Caco-2 (cell line): Measurements from ENCODE around the gene SNCB. TPM values are rescaled to one million over a fixed set of nuclear protein-coding genes. Genes with fewer than 3 reads are reported as not detected.

Experiments used
- BruUV-seq: library from RNA; stranded (reverse); fragments of 400-500 nt; replicated peaks from 2 replicates; lab custom pipeline; 2021; lab: Mats Ljungman, UMichigan
- CTCF ChIA-PET: fragments of 300-600 bp; sonication (Branson Sonifier 250); formaldehyde crosslinking; loops from one replicate; lab custom pipeline; 2022; ENCODE audit warnings: antibody characterized with exemption; lab: Charles Lee
- POLR2A ChIA-PET: fragments of 300-600 bp; sonication (Branson Sonifier 250); formaldehyde crosslinking; loops from one replicate; lab custom pipeline; 2022; ENCODE audit warnings: antibody characterized with exemption; lab: Charles Lee
- DNase-seq, 2 experiments: peaks; one replicate each; pipeline versions ENCODE4 v3.0.0 to v3.0.0-alpha.2; 2020 to 2022
- H3K27me3 ChIP-seq: replicated peaks from 2 replicates; pipeline ENCODE4 v1.6.0; 2011; ENCODE audit warnings: low read length; ENCODE audit not compliant: control insufficient read depth, insufficient read depth
- H3K36me3 ChIP-seq: 2 replicates; pipeline ENCODE4 v1.5.1; 2011; ENCODE audit warnings: low read length; ENCODE audit not compliant: control insufficient read depth, insufficient read depth
- H3K4me1 ChIP-seq: fragments of 250-450 bp; sonication (Bioruptor Pico); 2 replicates; pipeline ENCODE4 v1.5.1; 2020; ENCODE audit warnings: mild to moderate bottlenecking
- H3K4me3 ChIP-seq: 2 replicates; pipeline ENCODE4 v1.5.1; 2011; ENCODE audit warnings: low read depth, mild to moderate bottlenecking, control low read depth, low read length
- H3K9me3 ChIP-seq: fragments of 250-450 bp; sonication (Bioruptor Pico); 2 replicates; pipeline ENCODE4 v1.5.1; 2020; ENCODE audit warnings: mild to moderate bottlenecking, moderate library complexity
- H3K27ac Mint-ChIP-seq: one replicate; pipeline ENCODE4 v1.8.0; 2022; ENCODE audit warnings: mixed read lengths; ENCODE audit not compliant: unreplicated experiment
- H3K27me3 Mint-ChIP-seq: one replicate; pipeline ENCODE4 v1.8.0; 2022; ENCODE audit warnings: mixed read lengths; ENCODE audit not compliant: insufficient read depth, unreplicated experiment
- H3K36me3 Mint-ChIP-seq: one replicate; pipeline ENCODE4 v1.8.0; 2022; ENCODE audit warnings: mild to moderate bottlenecking, mixed read lengths; ENCODE audit not compliant: insufficient read depth, unreplicated experiment
- H3K4me1 Mint-ChIP-seq: one replicate; pipeline ENCODE4 v1.8.0; 2022; ENCODE audit warnings: low read depth, mixed read lengths; ENCODE audit not compliant: unreplicated experiment
- H3K4me3 Mint-ChIP-seq: one replicate; pipeline ENCODE4 v1.8.0; 2022; ENCODE audit warnings: mild to moderate bottlenecking, moderate library complexity, mixed read lengths; ENCODE audit not compliant: unreplicated experiment
- H3K9me3 Mint-ChIP-seq: one replicate; pipeline ENCODE4 v1.8.0; 2022; ENCODE audit warnings: mixed read lengths; ENCODE audit not compliant: unreplicated experiment
- CTCF ChIP-seq, 2 experiments: fragments of 200-600 bp in 1 of 2; IDR thresholded peaks; 1 replicate in 1 of 2; 2 replicates in 1 of 2; pipeline versions ENCODE4 v1.5.1 to v1.8.0; 2011 to 2022; ENCODE audit warnings: antibody characterized with exemption in 1 of 2, control low read depth in 1 of 2, inconsistent platforms in 1 of 2, low read depth in 1 of 2, low read length in 1 of 2, mild to moderate bottlenecking in 1 of 2, moderate library complexity in 1 of 2; ENCODE audit not compliant: insufficient read depth in 1 of 2, severe bottlenecking in 1 of 2, unreplicated experiment in 1 of 2
- intact Hi-C: fragments of 100-400 bp; cut with micrococcal nuclease; formaldehyde crosslinking; loops from one replicate; pipeline ENCODE4 v1.10.0; 2022; ENCODE audit not compliant: unreplicated experiment
- total RNA-seq: library from RNA; stranded (reverse); gene quantifications from 2 replicates; pipeline ENCODE4 v1.2.3, GENCODE V29; 2022

Gene SNCB
- total RNA-seq, 1 experiment from 2014 or later = not detected

GRCh38 chr5:176616511-176616910 lies 13.8 kb downstream of the SNCB start:
- no peak for DNase-seq
- Mint-ChIP-seq H3K27me3 (peaks cover 34% of the 10 kb centered on the region), H3K27ac (no peak overlapping the region), H3K9me3 (no peaks in the 10 kb centered on the region), H3K4me1 (no peaks in the 10 kb centered on the region), H3K36me3 (no peaks in the 10 kb centered on the region), H3K4me3 (no peak overlapping the region)
- ChIA-PET POLR2A (no interaction called here), CTCF (interaction anchor here (0.6 to 0.7 kb wide), 2 partner anchors 43 to 889 kb away, joined by 5 to 6 read pairs; no protein-coding TSS in a partner anchor)
- Histone ChIP-seq H3K9me3 (no peaks in the 10 kb centered on the region), H3K36me3 (no peaks in the 10 kb centered on the region), H3K4me1 (peaks cover 6% of the 10 kb centered on the region; the same call in 1 of the 2 replicates), H3K27me3 (peaks cover 6% of the 10 kb centered on the region), H3K4me3 (no peak overlapping the region)
- BruUV-seq = no TSS peak
- intact Hi-C loops = no loop called here
- no peak for TF ChIP-seq CTCF (IDR thresholded peaks at IDR 0.05; ENCODE audit: insufficient read depth in 1 of 2, low read depth in 1 of 2, low read length in 1 of 2, severe bottlenecking in 1 of 2, unreplicated experiment in 1 of 2)

- no peak overlapping the region for H3K4me3 Mint-ChIP-seq
- H3K27ac Mint-ChIP-seq = no peak overlapping the region
- H3K4me3 ChIP-seq = no peak overlapping the region
- TF ChIP-seq CTCF (IDR thresholded peaks at IDR 0.05; ENCODE audit: insufficient read depth in 1 of 2, low read depth in 1 of 2, low read length in 1 of 2, severe bottlenecking in 1 of 2, unreplicated experiment in 1 of 2) = no peak
- ChIA-PET POLR2A (no interaction called here), CTCF (no interaction called here)
- no peaks in the 10 kb centered on the region for H3K36me3 Mint-ChIP-seq
- intact Hi-C loops = no loop called here
- no peaks in the 10 kb centered on the region for H3K9me3 ChIP-seq
- no peaks in the 10 kb centered on the region for H3K9me3 Mint-ChIP-seq
- H3K4me1 Mint-ChIP-seq = no peaks in the 10 kb centered on the region
- H3K27me3 Mint-ChIP-seq = peaks cover 28% of the 10 kb centered on the region
- no TSS peak for BruUV-seq
- no peaks in the 10 kb centered on the region for H3K36me3 ChIP-seq
- H3K4me1 ChIP-seq = peaks cover 4% of the 10 kb centered on the region; the same call in 1 of the 2 replicates
- no peak for DNase-seq
- H3K27me3 ChIP-seq = no peaks in the 10 kb centered on the region; the same call in none of the 2 replicates
Measured at GRCh38 chr5:176614805-176615478, 15.4 kb downstream of the SNCB start.

- Mint-ChIP-seq H3K9me3 (no peaks in the 10 kb centered on the region), H3K27me3 (peaks cover 24% of the 10 kb centered on the region), H3K27ac (no peak overlapping the region), H3K4me3 (no peak overlapping the region), H3K4me1 (peaks cover 8% of the 10 kb centered on the region), H3K36me3 (peaks cover 9% of the 10 kb centered on the region)
- no peak for TF ChIP-seq CTCF (IDR thresholded peaks at IDR 0.05; ENCODE audit: insufficient read depth in 1 of 2, low read depth in 1 of 2, low read length in 1 of 2, severe bottlenecking in 1 of 2, unreplicated experiment in 1 of 2)
- intact Hi-C loops = no loop called here
- ChIA-PET POLR2A (no interaction called here), CTCF (no interaction called here)
- BruUV-seq = no TSS peak
- Histone ChIP-seq H3K4me3 (no peak overlapping the region), H3K36me3 (no peaks in the 10 kb centered on the region), H3K4me1 (0 out of 2 replicates have a peak, but pooled peaks cover 6% of the 10 kb centered on the region), H3K9me3 (no peaks in the 10 kb centered on the region), H3K27me3 (no peaks in the 10 kb centered on the region)
- DNase-seq = no peak
Measured at GRCh38 chr5:176612855-176613254, 17.5 kb downstream of the SNCB start.
